Erythroblast (primary cell): ENCODE results near the gene LIME1.

ENCODE experiments used
- GATA1 ChIP-seq: IDR thresholded peaks from 2 replicates; pipeline ENCODE4 v1.6.1; 2011; ENCODE audit warnings: low read depth, mild to moderate bottlenecking, control low read depth, low read length, moderate library complexity
- POLR2A ChIP-seq: IDR thresholded peaks from 2 replicates; pipeline ENCODE4 v1.6.1; 2011; ENCODE audit warnings: mild to moderate bottlenecking, low read length

DNA sequence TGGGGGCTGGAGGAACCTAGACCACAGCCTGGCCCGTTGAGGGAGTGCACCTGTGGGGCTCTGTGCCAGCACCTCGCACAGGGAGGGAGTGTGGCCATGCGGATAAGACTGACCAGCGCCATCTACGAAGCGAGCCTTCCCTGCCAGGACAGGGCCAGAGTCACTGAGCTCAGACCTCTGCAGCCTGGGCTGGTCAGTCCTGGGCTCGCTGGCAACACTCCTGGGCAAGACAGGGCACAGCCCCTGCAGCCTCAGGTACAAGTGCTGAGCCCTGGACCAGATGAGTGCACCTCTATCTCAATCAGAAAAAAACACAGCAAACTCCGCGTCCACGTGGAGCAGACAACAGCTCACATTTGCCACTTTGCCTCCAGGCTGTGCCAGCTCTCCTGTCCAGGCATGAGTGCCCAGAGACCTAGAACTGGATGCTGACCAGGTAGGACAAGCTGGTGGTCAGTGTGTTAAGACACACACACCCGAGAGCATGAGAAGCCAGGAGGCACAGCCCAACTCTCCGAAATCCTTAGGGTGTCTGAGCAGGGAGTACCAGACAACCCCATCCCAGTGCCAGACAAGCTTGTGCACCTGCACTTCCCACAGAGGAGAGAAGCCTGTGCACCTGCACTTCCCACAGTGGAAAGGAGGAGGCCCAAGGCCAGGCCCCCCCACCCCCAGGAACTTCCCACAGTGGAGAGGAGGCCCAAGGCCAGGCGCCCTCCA lies 33.6 kb upstream of the LIME1 start:
- no peak for TF ChIP-seq POLR2A
- no peak for TF ChIP-seq GATA1
